GM20000 (cell line): ENCODE data around the gene LIN37.

Experiments used
- DNase-seq: peaks from one replicate; pipeline ENCODE4 v3.0.0; 2012; ENCODE audit warnings: low spot score
- CTCF ChIP-seq: IDR thresholded peaks from 2 replicates; pipeline ENCODE4 v1.5.1; 2012; ENCODE audit warnings: mild to moderate bottlenecking, control low read depth; ENCODE audit errors: extremely low read depth, missing control alignments

The LIN37 gene

GRCh38 chr19:35727053-35727955 lies 21.1 kb upstream of the LIN37 start:
- DNase-seq: no peak
- no peak for TF ChIP-seq CTCF

- no peak for TF ChIP-seq CTCF
- DNase-seq: no peak
Observed at GRCh38 chr19:35727956-35728706, 20.2 kb upstream of the LIN37 start.

- TF ChIP-seq CTCF: no peak
- DNase-seq: no peak
Observed at GRCh38 chr19:35729021-35729420, 19.4 kb upstream of the LIN37 start.

GRCh38 chr19:35729763-35730162 lies 18.6 kb upstream of the LIN37 start:
- TF ChIP-seq CTCF: no peak
- DNase-seq: peak; percentile 10

GRCh38 chr19:35730326-35730725 lies 18.1 kb upstream of the LIN37 start:
- DNase-seq: peak; percentile 10
- TF ChIP-seq CTCF: no peak

- no peak for DNase-seq
- no peak for TF ChIP-seq CTCF
Observed at GRCh38 chr19:35731353-35731752, 17.0 kb upstream of the LIN37 start.

- no peak for TF ChIP-seq CTCF
- DNase-seq: peak; percentile 15
Observed at GRCh38 chr19:35731779-35732405, 16.5 kb upstream of the LIN37 start.
